A673 (cell line): Measurements from ENCODE around the gene ZNF91. TPM values are rescaled to one million over a fixed set of nuclear protein-coding genes. Genes with fewer than 3 reads are reported as not detected.
"Not testable (repeated sequence)": the region's sequence is repeated elsewhere in the genome, so short reads cannot be mapped to it uniquely, and the experiment has no call there.

ENCODE experiments used
- BruUV-seq: library from RNA; stranded (reverse); fragments of 400-500 nt; replicated peaks from 2 replicates; lab custom pipeline; 2021; lab: Mats Ljungman, UMichigan
- CTCF ChIA-PET: fragments of 300-600 bp; sonication (Branson Sonifier 250); formaldehyde crosslinking; loops from one replicate; lab custom pipeline; 2022; ENCODE audit warnings: antibody characterized with exemption; lab: Charles Lee
- POLR2A ChIA-PET: fragments of 300-600 bp; sonication (Branson Sonifier 250); formaldehyde crosslinking; loops from one replicate; lab custom pipeline; 2022; ENCODE audit warnings: antibody characterized with exemption; ENCODE audit not compliant: low non-redundant PET; lab: Charles Lee
- DNase-seq: peaks from one replicate; pipeline ENCODE4 v3.0.0-alpha.2; 2015; ENCODE audit warnings: low spot score
- H3K27ac ChIP-seq: fragments of 200-600 bp; sonication (generic); 2 replicates; pipeline ENCODE4 v1.5.1; 2016; ENCODE audit warnings: mixed run types, low read depth, mild to moderate bottlenecking, mixed read lengths, antibody characterized with exemption, low read length; ENCODE audit not compliant: poor library complexity, severe bottlenecking
- H3K27me3 ChIP-seq: fragments of 200-600 bp; sonication (generic); replicated peaks from 2 replicates; pipeline ENCODE4 v1.6.1; 2017; ENCODE audit warnings: mixed run types, low read depth, mild to moderate bottlenecking, mixed read lengths, antibody characterized with exemption, low read length; ENCODE audit not compliant: insufficient read depth, poor library complexity
- H3K36me3 ChIP-seq: fragments of 200-600 bp; sonication (generic); 2 replicates; pipeline ENCODE4 v1.6.1; 2016; ENCODE audit warnings: mixed run types, mild to moderate bottlenecking, mixed read lengths, antibody characterized with exemption, low read length; ENCODE audit not compliant: insufficient read depth, poor library complexity, severe bottlenecking
- H3K4me1 ChIP-seq: fragments of 200-600 bp; sonication (generic); 2 replicates; pipeline ENCODE4 v1.6.1; 2017; ENCODE audit warnings: mixed run types, mild to moderate bottlenecking, mixed read lengths, antibody characterized with exemption, low read length; ENCODE audit not compliant: insufficient read depth, poor library complexity, severe bottlenecking
- H3K4me3 ChIP-seq: fragments of 200-600 bp; sonication (generic); 2 replicates; pipeline ENCODE4 v1.5.1; 2016; ENCODE audit warnings: low read depth, mixed run types, mild to moderate bottlenecking, mixed read lengths, low read length; ENCODE audit not compliant: poor library complexity, severe bottlenecking
- H3K9me3 ChIP-seq: fragments of 200-600 bp; sonication (generic); 2 replicates; pipeline ENCODE4 v1.6.1; 2016; ENCODE audit warnings: mixed run types, low read depth, mild to moderate bottlenecking, mixed read lengths, antibody characterized with exemption, low read length; ENCODE audit not compliant: poor library complexity, severe bottlenecking
- EZH2 ChIP-seq: fragments of 200-600 bp; sonication (generic); IDR thresholded peaks from 2 replicates; pipeline ENCODE4 v1.6.1; 2017; ENCODE audit warnings: borderline replicate concordance, low read depth, mild to moderate bottlenecking, mixed read lengths, antibody characterized with exemption, low read length; ENCODE audit not compliant: poor library complexity, severe bottlenecking
- intact Hi-C: fragments of 100-400 bp; cut with micrococcal nuclease; formaldehyde crosslinking; loops from one replicate; pipeline ENCODE4 v1.10.0; 2022; ENCODE audit not compliant: unreplicated experiment
- total RNA-seq: library from RNA; stranded (reverse); gene quantifications from 2 replicates; pipeline ENCODE4 v1.2.3, GENCODE V29; 2021
- TF ChIP-seq, protein P1 (sequence below): fragments of 300-800, 200-600 bp; sonication (generic); conservative IDR thresholded peaks from 2 replicates; pipeline ENCODE4 v1.5.1; 2017; ENCODE audit warnings: low read depth, mild to moderate bottlenecking, antibody characterized with exemption, low read length, moderate library complexity, mixed read lengths

The ZNF91 gene
- total RNA-seq, 1 experiment from 2014 or later: 8.9 TPM

GRCh38 chr19:23402388-23402787, 7.1 kb upstream of the ZNF91 start:
- BruUV-seq: no TSS peak
- Histone ChIP-seq H3K27me3 (no peaks in the 10 kb centered on the region), H3K4me1 (no peaks in the 10 kb centered on the region), H3K27ac (no peak overlapping the region), H3K36me3 (no peaks in the 10 kb centered on the region), H3K4me3 (no peak overlapping the region), H3K9me3 (peaks cover 41% of the 10 kb centered on the region)
- DNase-seq: no peak
- intact Hi-C loops: no loop called here
- ChIA-PET CTCF (no interaction called here), POLR2A (no interaction called here)
- TF ChIP-seq, protein P1, sequence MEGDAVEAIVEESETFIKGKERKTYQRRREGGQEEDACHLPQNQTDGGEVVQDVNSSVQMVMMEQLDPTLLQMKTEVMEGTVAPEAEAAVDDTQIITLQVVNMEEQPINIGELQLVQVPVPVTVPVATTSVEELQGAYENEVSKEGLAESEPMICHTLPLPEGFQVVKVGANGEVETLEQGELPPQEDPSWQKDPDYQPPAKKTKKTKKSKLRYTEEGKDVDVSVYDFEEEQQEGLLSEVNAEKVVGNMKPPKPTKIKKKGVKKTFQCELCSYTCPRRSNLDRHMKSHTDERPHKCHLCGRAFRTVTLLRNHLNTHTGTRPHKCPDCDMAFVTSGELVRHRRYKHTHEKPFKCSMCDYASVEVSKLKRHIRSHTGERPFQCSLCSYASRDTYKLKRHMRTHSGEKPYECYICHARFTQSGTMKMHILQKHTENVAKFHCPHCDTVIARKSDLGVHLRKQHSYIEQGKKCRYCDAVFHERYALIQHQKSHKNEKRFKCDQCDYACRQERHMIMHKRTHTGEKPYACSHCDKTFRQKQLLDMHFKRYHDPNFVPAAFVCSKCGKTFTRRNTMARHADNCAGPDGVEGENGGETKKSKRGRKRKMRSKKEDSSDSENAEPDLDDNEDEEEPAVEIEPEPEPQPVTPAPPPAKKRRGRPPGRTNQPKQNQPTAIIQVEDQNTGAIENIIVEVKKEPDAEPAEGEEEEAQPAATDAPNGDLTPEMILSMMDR: no peak
- TF ChIP-seq EZH2: no peak

- intact Hi-C loops: no loop called here
- no TSS peak for BruUV-seq
- TF ChIP-seq, protein P1: no peak
- no peak for TF ChIP-seq EZH2
Observed at GRCh38 chr19:23401086-23401610, 5.9 kb upstream of the ZNF91 start.

GRCh38 chr19:23399443-23399842, 4.2 kb upstream of the ZNF91 start:
- CTCF ChIA-PET: no interaction called here
- H3K36me3 ChIP-seq: no peaks in the 10 kb centered on the region
- no TSS peak for BruUV-seq

More at GRCh38 chr19:23401086-23401610, 5.9 kb upstream of the ZNF91 start:
- POLR2A ChIA-PET: no interaction called here
- no peak for DNase-seq
- CTCF ChIA-PET: no interaction called here
- Histone ChIP-seq H3K27me3 (no peaks in the 10 kb centered on the region), H3K36me3 (no peaks in the 10 kb centered on the region), H3K27ac (no peak overlapping the region), H3K4me1 (no peaks in the 10 kb centered on the region), H3K4me3 (no peak overlapping the region), H3K9me3 (peaks cover 41% of the 10 kb centered on the region)

DNA sequence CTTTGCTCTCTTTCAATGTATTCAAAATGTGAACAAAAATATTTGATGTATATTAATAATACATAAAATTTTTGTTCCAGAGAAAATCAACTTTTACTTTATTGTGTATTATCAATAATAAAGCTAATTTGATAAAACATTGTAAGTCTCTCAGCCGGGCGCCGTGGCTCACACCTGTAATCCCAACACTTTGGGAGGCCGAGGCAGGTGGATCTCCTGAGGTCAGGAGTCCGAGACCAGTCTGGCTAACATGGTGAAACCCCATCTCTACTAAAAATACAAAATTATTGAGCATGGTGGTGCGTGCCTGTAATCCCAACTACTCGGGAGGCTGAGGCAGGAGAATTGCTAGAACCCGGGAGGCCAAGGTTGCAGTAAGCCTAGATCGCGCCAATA, 449 bp upstream of the ZNF91 start:
- POLR2A ChIA-PET: interaction anchor here (0.7 kb wide), 1 partner anchor 279 kb away, joined by 10 read pairs; the partner anchor contains the start of gene ZNF730
- peaks cover 34% of the 10 kb centered on the region for H3K9me3 ChIP-seq
- DNase-seq, H3K27me3 ChIP-seq, H3K27ac ChIP-seq, CTCF ChIA-PET, BruUV-seq, H3K36me3 ChIP-seq, H3K4me1 ChIP-seq, intact Hi-C loops: not testable (repeated sequence)
- peak overlapping the region; percentile 56 for H3K4me3 ChIP-seq

More at GRCh38 chr19:23399443-23399842, 4.2 kb upstream of the ZNF91 start:
- DNase-seq: no peak
- Histone ChIP-seq H3K27ac (no peak overlapping the region), H3K4me3 (no peak overlapping the region), H3K9me3 (peaks cover 38% of the 10 kb centered on the region), H3K4me1 (no peaks in the 10 kb centered on the region), H3K27me3 (no peaks in the 10 kb centered on the region)
- TF ChIP-seq, protein P1: no peak
- no peak for TF ChIP-seq EZH2
- POLR2A ChIA-PET: no interaction called here
- intact Hi-C loops: no loop called here
